Measurements from ENCODE around the gene HBQ1.
"Not testable (repeated sequence)": the region's sequence is repeated elsewhere in the genome, so short reads cannot be mapped to it uniquely, and the experiment has no call there.

HBQ1 gene

DNA sequence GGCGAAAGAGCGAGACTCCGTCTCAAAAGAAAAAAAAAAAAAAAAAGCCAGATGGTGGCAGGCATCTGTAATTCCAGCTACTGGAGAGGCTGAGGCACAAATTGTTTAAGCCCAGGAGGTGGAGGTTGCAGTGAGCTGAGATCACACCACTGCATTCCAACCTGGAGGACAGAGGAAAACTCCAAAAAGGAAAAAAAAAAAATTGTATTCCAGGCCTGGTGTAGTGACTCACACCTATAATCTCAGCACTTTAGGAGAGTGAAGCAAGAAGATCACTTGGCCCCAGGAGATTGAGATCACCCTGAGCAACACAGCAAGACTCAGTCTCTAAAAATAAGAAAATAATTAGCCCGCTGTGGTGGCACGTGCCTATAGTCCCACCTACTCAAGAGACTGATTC is 20.1 kb downstream of the HBQ1 start:
- no peak for DNase-seq (ENCODE audit: low spot score)
- TF ChIP-seq, protein P1, sequence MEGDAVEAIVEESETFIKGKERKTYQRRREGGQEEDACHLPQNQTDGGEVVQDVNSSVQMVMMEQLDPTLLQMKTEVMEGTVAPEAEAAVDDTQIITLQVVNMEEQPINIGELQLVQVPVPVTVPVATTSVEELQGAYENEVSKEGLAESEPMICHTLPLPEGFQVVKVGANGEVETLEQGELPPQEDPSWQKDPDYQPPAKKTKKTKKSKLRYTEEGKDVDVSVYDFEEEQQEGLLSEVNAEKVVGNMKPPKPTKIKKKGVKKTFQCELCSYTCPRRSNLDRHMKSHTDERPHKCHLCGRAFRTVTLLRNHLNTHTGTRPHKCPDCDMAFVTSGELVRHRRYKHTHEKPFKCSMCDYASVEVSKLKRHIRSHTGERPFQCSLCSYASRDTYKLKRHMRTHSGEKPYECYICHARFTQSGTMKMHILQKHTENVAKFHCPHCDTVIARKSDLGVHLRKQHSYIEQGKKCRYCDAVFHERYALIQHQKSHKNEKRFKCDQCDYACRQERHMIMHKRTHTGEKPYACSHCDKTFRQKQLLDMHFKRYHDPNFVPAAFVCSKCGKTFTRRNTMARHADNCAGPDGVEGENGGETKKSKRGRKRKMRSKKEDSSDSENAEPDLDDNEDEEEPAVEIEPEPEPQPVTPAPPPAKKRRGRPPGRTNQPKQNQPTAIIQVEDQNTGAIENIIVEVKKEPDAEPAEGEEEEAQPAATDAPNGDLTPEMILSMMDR (IDR thresholded peaks at IDR 0.05; ENCODE audit: extremely low read depth, missing control alignments): no peak

GRCh38 chr16:203246-203645 is 23.0 kb downstream of the HBQ1 start:
- TF ChIP-seq, protein P1 (IDR thresholded peaks at IDR 0.05; ENCODE audit: extremely low read depth, missing control alignments): no peak
- no peak for DNase-seq (ENCODE audit: low spot score)

DNA sequence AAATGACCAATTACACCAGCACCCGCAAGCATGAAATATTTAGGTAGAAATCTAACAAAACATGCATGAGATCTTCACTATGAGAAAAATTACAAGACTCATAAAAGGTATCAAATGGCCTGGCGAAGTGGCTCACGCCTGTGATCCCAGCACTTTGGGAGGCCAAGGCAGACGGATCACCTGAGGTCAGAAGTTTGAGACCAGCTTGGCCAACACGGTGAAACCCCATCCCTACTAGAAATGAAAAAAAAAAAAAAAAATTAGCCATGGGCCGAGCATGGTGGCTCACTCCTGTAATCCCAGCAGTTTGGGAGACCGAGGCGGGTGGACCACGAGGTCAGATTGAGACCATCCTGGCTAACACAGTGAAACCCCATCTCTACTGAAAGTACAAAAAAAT is 23.8 kb downstream of the HBQ1 start:
- not testable (repeated sequence) for DNase-seq (ENCODE audit: low spot score)

- not testable (repeated sequence) for DNase-seq (ENCODE audit: low spot score)
Measured at GRCh38 chr16:209359-209758, 29.1 kb downstream of the HBQ1 start.

- not testable (repeated sequence) for DNase-seq (ENCODE audit: low spot score)
Measured at GRCh38 chr16:211631-212180, 31.4 kb downstream of the HBQ1 start.

GRCh38 chr16:212999-213398 is 32.7 kb downstream of the HBQ1 start:
- TF ChIP-seq, protein P1 (IDR thresholded peaks at IDR 0.05; ENCODE audit: extremely low read depth, missing control alignments): no peak
- DNase-seq (ENCODE audit: low spot score): no peak

DNA sequence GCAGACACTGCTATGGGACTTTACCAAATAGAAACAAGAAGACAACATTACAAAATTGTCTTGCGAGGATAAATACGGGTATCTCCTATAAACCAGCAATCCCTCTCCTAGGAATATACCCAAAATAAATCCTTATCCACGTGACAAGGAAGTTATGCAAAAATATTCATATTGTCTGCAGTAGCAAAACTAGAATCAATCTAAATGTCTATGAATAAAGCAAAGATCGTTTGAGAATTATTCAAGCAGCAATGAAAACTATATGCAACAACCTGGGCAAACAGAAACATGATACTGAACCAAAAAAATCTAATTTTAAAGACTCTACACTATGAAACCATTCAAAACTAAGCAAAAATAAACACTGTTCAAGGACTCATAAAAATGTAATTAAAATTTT is 39.8 kb downstream of the HBQ1 start:
- no peak for DNase-seq (ENCODE audit: low spot score)
- TF ChIP-seq, protein P1 (IDR thresholded peaks at IDR 0.05; ENCODE audit: extremely low read depth, missing control alignments): no peak

DNA sequence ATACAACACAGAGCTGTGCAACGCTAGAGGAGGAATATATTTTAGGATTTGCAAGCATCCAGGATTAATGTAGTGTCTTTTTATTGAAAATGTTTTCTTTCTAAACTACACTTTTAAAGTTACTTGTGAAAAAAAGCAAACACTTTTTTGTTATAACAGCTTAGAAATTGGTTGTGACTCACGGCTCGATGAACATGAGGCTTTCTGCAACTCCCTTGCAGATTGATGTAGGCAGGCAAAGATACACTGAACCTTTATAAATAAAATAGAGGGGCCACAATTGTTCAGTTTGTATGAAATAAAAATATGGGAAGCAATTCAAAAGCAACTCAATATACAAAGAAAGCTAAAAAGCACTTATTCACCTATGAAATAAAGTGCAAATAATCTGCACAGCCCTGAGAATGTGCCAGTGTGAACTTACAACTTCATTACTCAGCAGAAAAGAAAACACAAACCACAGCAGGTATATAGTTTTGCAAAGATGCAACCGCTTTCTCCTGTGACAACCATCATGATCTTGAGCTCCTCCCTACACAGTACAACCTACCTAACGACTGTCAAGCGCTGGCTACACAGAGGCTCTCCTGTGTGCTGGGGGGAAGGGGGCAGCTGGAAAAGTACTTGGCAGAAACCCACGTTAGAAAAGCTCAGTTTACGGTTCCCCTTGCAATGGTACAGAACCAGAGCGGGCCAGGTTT is 48.0 kb downstream of the HBQ1 start:
- no peak for DNase-seq (ENCODE audit: low spot score)
- TF ChIP-seq, protein P1 (IDR thresholded peaks at IDR 0.05; ENCODE audit: extremely low read depth, missing control alignments): no peak
